Activated CD8-positive, alpha-beta T cell treated with anti-CD3 and anti-CD28 coated beads, Interleukin-2, amount 10 ng/mL, durations not matched to agents 7 days and 5 days (primary cell): ENCODE measurements around the gene CTNNB1. TPM values are rescaled to one million over a fixed set of nuclear protein-coding genes. Genes with fewer than 3 reads are reported as not detected.

Experiments
- ATAC-seq: fragments of 150-1000 bp; cut with Tn5 transposase; one replicate; pipeline ENCODE4 v1.10.0; 2021; ENCODE audit warnings: moderate library complexity
- CTCF ChIA-PET: fragments of 350-600 bp; sonication (Branson Sonifier 250); formaldehyde crosslinking; loops from one replicate; lab custom pipeline; 2021; ENCODE audit warnings: antibody characterized with exemption; lab: Charles Lee
- POLR2A ChIA-PET: fragments of 350-600 bp; sonication (Branson Sonifier 250); formaldehyde crosslinking; loops from one replicate; lab custom pipeline; 2021; ENCODE audit warnings: antibody characterized with exemption; lab: Charles Lee
- DNase-seq: peaks from one replicate; pipeline ENCODE4 v3.0.0-alpha.2; 2020
- H3K27ac Mint-ChIP-seq: one replicate; pipeline ENCODE4 v1.8.0; 2021; ENCODE audit warnings: mild to moderate bottlenecking, mixed read lengths
- H3K27me3 Mint-ChIP-seq: one replicate; pipeline ENCODE4 v1.8.0; 2021; ENCODE audit warnings: low read depth, mixed read lengths
- H3K36me3 Mint-ChIP-seq: one replicate; pipeline ENCODE4 v1.8.0; 2021; ENCODE audit warnings: low read depth, mixed read lengths
- H3K4me1 Mint-ChIP-seq: one replicate; pipeline ENCODE4 v1.8.0; 2021; ENCODE audit warnings: low read depth, mixed read lengths
- H3K4me3 Mint-ChIP-seq: one replicate; pipeline ENCODE4 v1.8.0; 2021; ENCODE audit warnings: mild to moderate bottlenecking, mixed read lengths
- H3K9me3 Mint-ChIP-seq: one replicate; pipeline ENCODE4 v1.8.0; 2022; ENCODE audit warnings: mixed read lengths; ENCODE audit not compliant: insufficient read depth
- total RNA-seq, 2 experiments: library from RNA; stranded (reverse); gene quantifications; one replicate each; pipeline ENCODE4 v1.2.3, GENCODE V29; 2021

Gene CTNNB1
- total RNA-seq, 2 experiments from 2014 or later, result 112 TPM

DNA sequence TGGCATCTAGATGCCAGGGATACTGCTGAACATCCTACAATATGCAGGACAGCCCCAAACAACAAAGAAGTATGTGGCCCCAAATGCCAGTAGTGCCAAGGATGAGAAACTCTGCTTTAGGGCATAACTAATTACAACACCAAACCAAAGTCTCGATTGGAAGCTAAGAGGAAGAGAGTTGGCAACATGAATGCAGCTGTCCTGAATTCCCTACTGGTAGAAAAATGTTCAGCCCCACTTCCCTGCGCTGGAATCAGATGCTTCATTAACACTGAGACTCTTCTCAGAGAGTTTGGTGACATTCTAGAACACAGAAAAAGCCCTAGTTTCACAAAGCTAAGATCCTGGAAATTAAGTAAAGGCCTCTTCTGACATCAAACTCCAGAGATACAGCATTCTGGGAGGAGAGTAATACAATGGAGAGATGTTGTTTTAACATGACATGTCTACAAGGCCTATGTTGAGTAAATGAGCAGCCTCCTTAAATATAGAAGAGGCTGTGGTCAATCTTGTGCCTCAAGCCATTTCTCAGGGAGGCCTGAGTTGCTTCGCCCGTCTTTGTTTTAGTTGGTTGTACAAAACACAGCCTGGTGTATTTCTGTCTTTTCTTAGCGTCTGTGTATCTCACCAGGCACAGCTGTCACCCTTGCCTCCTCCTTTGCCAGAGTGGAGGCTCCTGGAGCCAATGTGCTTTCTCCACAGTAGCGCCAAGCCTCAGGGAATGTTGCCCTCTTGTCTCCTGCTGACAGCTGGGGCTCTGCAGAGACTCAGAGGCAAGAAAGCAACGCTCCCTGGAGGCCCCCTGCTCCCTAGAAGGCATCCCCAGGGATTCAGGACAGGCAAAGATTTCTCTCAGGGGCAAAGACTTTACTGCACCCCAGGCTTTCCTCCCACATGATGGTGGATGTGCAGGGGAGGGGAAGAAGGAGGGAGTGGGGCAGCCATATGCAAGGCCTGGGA lies 25.1 kb upstream of the CTNNB1 start:
- Mint-ChIP-seq H3K9me3 (no peaks in the 10 kb centered on the region), H3K27ac (no peak overlapping the region), H3K36me3 (no peaks in the 10 kb centered on the region), H3K27me3 (peaks cover 36% of the 10 kb centered on the region), H3K4me3 (no peak overlapping the region), H3K4me1 (no peaks in the 10 kb centered on the region)
- POLR2A ChIA-PET, result no interaction called here
- ATAC-seq (no peak), DNase-seq (no peak)
- CTCF ChIA-PET, result no interaction called here

DNA sequence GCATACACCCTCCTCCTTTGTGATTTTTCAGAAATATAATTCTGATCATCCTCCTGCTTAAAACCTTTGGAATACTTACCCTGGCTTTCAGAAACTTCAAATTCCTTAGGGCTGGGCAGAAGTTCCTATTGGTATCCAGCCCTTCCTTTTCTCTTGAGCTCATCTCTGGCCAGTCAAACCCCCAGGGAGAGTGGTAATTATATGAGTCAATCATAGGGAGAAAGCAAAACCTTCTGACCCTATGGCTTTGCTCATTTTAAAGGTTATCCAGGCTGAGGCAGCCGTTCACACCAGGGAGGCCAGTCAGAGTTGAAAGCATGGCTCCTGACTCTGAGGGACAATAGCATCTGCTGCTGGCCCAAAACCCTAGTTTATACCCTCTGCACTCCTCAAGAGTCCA lies 23.9 kb upstream of the CTNNB1 start:
- POLR2A ChIA-PET, result no interaction called here
- Mint-ChIP-seq H3K9me3 (no peaks in the 10 kb centered on the region), H3K27ac (no peak overlapping the region), H3K4me3 (no peak overlapping the region), H3K27me3 (peaks cover 35% of the 10 kb centered on the region), H3K36me3 (no peaks in the 10 kb centered on the region), H3K4me1 (no peaks in the 10 kb centered on the region)
- no peak for DNase-seq
- no peak for ATAC-seq
- CTCF ChIA-PET, result no interaction called here

DNA sequence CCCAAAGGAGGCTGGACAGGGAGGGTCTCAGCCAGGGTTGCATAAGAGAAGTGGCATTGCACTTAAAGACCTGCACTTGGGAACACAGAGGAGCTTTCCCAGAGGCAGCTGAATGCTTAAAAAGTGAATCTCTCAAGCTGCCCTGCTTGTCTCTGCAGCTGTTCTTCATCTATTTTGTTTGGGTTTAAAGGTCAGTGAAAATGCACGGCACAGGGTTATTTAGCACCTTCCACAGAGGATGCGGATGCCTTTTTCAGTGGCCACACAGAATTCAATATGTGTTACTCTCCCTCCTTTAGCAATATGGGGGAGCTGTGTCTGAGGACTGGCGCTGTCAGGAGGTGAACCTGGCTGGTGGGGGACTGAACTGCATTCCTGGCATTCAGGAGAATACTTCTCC lies 22.7 kb upstream of the CTNNB1 start:
- Mint-ChIP-seq H3K4me3 (no peak overlapping the region), H3K9me3 (no peaks in the 10 kb centered on the region)
- POLR2A ChIA-PET, result no interaction called here

DNA sequence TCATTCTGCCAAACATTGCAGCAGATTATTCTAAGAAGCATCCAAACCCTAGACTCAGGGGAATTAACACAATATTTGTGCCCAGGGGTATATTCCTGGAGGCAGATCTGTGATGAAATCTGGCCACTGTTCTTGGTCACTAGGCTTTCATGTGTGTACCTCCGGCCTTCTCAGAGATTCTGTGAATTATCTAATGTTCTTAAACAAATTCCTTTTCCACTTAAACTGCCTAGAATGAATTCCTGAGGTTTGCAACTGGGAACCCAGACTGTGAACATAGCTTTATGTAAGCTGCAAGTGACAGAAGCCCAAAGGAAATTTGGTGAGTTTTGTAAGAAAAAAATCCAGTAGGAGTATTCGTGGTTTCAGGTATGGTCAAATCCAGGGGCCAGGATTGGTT lies 20.7 kb upstream of the CTNNB1 start:
- Mint-ChIP-seq H3K4me1 (no peaks in the 10 kb centered on the region), H3K27me3 (peaks cover 26% of the 10 kb centered on the region), H3K27ac (no peak overlapping the region), H3K4me3 (no peak overlapping the region), H3K36me3 (no peaks in the 10 kb centered on the region), H3K9me3 (no peaks in the 10 kb centered on the region)
- ATAC-seq (no peak), DNase-seq (no peak)
- ChIA-PET POLR2A (no interaction called here), CTCF (no interaction called here)

More for the DNA sequence above, 22.7 kb upstream of the CTNNB1 start:
- DNase-seq (no peak), ATAC-seq (no peak)
- Mint-ChIP-seq H3K4me1 (no peaks in the 10 kb centered on the region), H3K27me3 (peaks cover 31% of the 10 kb centered on the region), H3K27ac (no peak overlapping the region), H3K36me3 (no peaks in the 10 kb centered on the region)
- CTCF ChIA-PET, result no interaction called here

DNA sequence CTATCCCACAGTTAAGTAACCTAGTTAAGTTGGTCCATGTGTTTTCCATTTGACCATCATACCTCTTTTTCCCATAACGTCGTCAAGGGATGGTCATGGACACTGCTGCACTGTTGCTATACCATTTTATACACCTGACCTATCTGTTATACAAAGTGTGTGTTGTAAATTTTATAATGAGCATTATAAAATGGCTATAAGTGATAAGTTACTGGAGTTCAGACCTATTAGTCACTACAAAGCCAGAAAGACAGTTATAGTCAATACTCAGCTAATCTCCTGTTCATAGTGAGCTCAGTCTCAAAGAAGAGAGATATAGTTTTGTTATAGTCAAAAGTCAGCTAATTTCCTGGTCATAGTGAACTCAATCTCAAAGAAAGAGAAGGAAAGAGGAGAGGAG lies 18.9 kb upstream of the CTNNB1 start:
- H3K36me3 Mint-ChIP-seq, result no peaks in the 10 kb centered on the region
- ChIA-PET POLR2A (interaction anchor here (1.0 kb wide), 1 partner anchor 19 kb away, joined by 3 read pairs; the partner anchor contains the start of gene CTNNB1), CTCF (interaction anchor here (0.7 kb wide), 1 partner anchor 1355 kb away, joined by 3 read pairs; no protein-coding TSS in a partner anchor)
- no peak for ATAC-seq
- H3K4me1 Mint-ChIP-seq, result no peaks in the 10 kb centered on the region
- no peak overlapping the region for H3K4me3 Mint-ChIP-seq
- H3K9me3 Mint-ChIP-seq, result no peaks in the 10 kb centered on the region
- no peak overlapping the region for H3K27ac Mint-ChIP-seq
- H3K27me3 Mint-ChIP-seq, result peaks cover 29% of the 10 kb centered on the region
- DNase-seq, result no peak

DNA sequence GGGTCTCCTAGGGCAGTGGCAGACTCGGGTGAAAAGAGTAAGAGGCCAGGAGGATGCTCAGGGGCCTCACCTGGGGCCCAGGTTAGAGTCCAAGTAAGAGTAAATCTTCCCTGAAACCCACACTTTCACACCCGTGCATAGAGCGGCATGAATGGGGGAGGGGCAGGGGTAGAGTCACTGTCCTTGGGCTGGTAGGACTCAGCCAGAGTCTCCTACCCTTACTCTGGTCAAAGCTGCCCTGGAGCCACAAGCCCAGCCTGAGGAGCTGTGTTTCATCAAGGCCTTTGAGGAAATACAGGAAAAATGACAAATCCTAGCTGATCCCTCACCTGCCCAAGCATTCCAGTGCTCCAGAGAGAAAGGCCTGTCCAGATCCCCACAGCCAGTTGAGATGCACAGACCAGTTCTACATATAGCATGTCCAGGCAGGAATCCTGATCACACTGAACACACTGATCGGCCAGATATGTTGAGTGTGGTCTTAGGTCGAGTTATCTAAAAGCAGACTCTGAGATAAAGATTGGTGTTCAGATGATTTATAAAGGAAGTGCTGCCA lies 16.7 kb upstream of the CTNNB1 start:
- H3K27me3 Mint-ChIP-seq, result peaks cover 30% of the 10 kb centered on the region
- no peaks in the 10 kb centered on the region for H3K36me3 Mint-ChIP-seq
- ATAC-seq (no peak), DNase-seq (no peak)
- CTCF ChIA-PET, result interaction anchor here (0.5 kb wide), 1 partner anchor 20 kb away, joined by 3 read pairs; no protein-coding TSS in a partner anchor
- H3K4me1 Mint-ChIP-seq, result no peaks in the 10 kb centered on the region
- no peak overlapping the region for H3K27ac Mint-ChIP-seq
- no peaks in the 10 kb centered on the region for H3K9me3 Mint-ChIP-seq
- POLR2A ChIA-PET, result interaction anchor here (0.6 to 1.3 kb wide), 2 partner anchors 17 to 26 kb away, joined by 3 read pairs; partner anchors contain the start of gene CTNNB1
- no peak overlapping the region for H3K4me3 Mint-ChIP-seq

DNA sequence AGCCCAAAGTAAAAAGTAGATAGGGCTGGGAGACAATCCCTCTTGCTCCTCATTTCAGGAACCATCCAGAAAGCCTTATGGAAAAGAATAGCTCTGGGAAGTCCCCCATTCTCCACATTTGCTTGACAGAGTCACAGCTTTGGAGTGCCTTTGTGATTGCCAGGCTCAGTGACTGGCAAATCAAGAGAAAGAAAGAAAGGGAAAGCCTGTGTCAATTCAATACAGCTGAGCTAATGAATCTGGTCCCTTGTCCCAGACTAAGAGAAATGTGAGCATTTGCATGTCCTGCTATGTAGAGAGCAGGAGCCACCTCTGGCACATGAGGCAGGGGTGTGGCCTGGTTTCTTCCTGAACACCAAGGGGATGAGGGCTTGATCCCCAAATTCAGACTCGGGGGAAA lies 14.9 kb upstream of the CTNNB1 start:
- Mint-ChIP-seq H3K4me1 (peaks cover 4% of the 10 kb centered on the region), H3K4me3 (no peak overlapping the region), H3K27ac (no peak overlapping the region), H3K36me3 (no peaks in the 10 kb centered on the region), H3K9me3 (no peaks in the 10 kb centered on the region), H3K27me3 (peaks cover 26% of the 10 kb centered on the region)
- POLR2A ChIA-PET, result no interaction called here
- no peak for DNase-seq
- ATAC-seq, result no peak
- CTCF ChIA-PET, result no interaction called here

DNA sequence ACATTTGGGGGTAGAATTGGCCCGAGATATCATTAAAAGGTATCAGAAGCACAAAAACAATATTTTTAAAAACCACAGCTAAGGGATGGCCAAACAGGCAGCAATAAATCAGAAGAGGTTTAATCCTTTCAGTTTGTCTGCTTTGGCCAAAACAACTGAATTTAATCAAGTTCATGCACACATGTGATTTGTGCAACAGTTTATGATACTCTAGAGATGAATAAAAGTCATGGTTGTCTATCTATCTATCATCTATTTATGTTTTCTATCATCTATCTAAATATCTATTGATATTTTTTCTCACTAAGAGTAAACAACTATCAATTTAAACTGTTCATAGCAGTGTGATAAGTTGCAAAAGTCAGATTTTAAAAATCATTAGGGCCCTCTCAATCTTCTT lies 13.0 kb upstream of the CTNNB1 start:
- Mint-ChIP-seq H3K27me3 (peaks cover 24% of the 10 kb centered on the region), H3K36me3 (no peaks in the 10 kb centered on the region), H3K27ac (no peak overlapping the region), H3K4me1 (peaks cover 9% of the 10 kb centered on the region), H3K9me3 (no peaks in the 10 kb centered on the region), H3K4me3 (no peak overlapping the region)
- ChIA-PET CTCF (interaction anchor here (1.0 kb wide), 1 partner anchor 48 kb away, joined by 3 read pairs; no protein-coding TSS in a partner anchor), POLR2A (interaction anchor here (1.3 kb wide), 1 partner anchor 13 kb away, joined by 4 read pairs; the partner anchor contains the start of gene CTNNB1)
- no peak for ATAC-seq
- DNase-seq, result no peak

DNA sequence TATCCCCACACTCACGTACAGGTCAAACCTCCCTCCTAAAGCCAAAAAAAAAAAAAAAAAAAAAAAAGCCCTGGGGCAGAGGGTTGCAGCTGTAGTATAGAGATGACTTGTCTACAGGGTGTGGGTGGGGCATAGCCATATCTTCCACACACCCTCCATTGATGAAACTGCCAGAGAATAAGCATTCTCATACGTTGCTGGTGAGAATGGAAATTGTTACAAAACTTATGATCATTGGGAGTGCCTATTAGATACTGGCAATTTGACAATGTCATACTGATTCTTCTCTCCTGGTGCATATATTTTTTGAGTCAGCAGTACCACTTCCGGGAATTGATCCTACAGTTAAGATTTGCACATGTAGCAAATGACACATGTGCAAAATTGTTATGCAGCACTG lies 11.0 kb upstream of the CTNNB1 start:
- Mint-ChIP-seq H3K9me3 (no peaks in the 10 kb centered on the region), H3K36me3 (no peaks in the 10 kb centered on the region), H3K27me3 (peaks cover 26% of the 10 kb centered on the region), H3K4me1 (peaks cover 9% of the 10 kb centered on the region), H3K27ac (no peak overlapping the region), H3K4me3 (no peak overlapping the region)
- POLR2A ChIA-PET, result interaction anchor here (0.5 to 3.4 kb wide), 2 partner anchors 11 kb away, joined by 3 to 15 read pairs; partner anchors contain the start of gene CTNNB1
- ATAC-seq (peak; percentile 33), DNase-seq (no peak)
- CTCF ChIA-PET, result no interaction called here

DNA sequence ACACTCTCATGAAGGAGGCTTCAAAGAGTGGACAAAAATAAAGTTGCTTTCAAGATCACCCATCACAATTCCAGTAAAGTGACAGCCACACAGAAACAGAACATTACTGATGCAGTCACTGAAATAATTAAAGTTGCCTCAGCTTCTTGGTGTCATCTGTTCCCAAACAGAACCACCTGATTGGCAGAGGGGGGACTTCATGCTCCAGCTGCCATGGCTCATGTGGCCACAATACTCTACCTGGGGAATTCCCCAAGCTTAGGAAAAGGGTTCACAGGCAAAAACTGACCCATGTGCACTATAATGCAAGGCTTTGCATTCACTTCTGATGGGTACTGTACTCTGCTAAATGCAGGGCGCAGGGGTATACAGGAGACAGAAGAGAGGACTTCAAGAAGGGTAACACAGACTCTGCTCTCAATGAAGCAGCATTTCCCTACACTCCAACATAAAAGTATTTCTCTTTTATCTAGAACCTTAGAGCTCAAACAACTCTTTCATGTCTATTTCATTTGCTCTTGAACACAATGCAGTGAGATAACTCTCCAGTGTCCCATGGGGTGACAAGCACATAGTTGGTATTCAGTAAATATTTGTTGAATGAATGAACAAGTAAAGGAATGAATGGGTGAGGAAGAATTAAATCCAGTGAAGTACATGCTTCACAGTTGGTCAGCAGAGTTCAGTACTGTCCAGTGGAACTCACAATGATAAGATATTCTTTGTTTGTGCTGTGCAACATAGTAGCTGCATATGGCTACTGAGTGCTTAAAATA lies 8.6 kb upstream of the CTNNB1 start:
- Mint-ChIP-seq H3K4me3 (no peak overlapping the region), H3K27me3 (peaks cover 36% of the 10 kb centered on the region), H3K4me1 (peaks cover 9% of the 10 kb centered on the region), H3K9me3 (no peaks in the 10 kb centered on the region), H3K27ac (no peak overlapping the region), H3K36me3 (no peaks in the 10 kb centered on the region)
- no peak for DNase-seq
- ChIA-PET CTCF (no interaction called here), POLR2A (interaction anchor here (2.0 to 3.4 kb wide), 2 partner anchors 9 to 10 kb away, joined by 5 to 15 read pairs; partner anchors contain the start of gene CTNNB1)
- no peak for ATAC-seq

DNA sequence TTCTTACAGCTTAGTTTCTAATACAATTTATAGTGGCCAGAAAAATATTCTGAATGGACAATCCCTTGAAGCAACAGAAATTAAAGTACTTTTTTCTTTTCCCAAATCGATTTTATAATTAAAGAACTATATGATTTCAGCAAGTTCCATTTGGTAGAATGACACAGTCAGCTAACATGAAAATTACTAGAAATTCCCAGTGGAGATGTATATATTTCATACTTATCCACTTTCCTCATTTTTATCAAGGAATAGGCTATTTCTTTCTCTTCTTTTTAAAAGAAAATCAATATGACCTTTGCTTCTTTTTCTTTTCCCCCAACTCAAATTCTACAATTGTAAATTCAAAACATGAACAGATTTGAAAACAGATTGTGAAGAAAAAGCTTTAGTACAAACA lies 6.4 kb upstream of the CTNNB1 start:
- peaks cover 9% of the 10 kb centered on the region for H3K4me1 Mint-ChIP-seq
- H3K27me3 Mint-ChIP-seq, result peaks cover 46% of the 10 kb centered on the region
- ATAC-seq (no peak), DNase-seq (no peak)
- no peak overlapping the region for H3K4me3 Mint-ChIP-seq
- H3K36me3 Mint-ChIP-seq, result no peaks in the 10 kb centered on the region
- CTCF ChIA-PET, result no interaction called here
- POLR2A ChIA-PET, result no interaction called here
- H3K27ac Mint-ChIP-seq, result no peak overlapping the region
- H3K9me3 Mint-ChIP-seq, result no peaks in the 10 kb centered on the region
